GM23248 (cell line): Measurements from ENCODE around the gene BCAP29.

ENCODE experiments used
- EZH2 ChIP-seq: fragments of 200-600 bp; sonication (generic); IDR thresholded peaks from 2 replicates; pipeline ENCODE4 v1.6.1; 2018; ENCODE audit warnings: antibody characterized with exemption, mild to moderate bottlenecking; ENCODE audit not compliant: insufficient read depth, poor library complexity, severe bottlenecking
- EZH2phosphoT487 ChIP-seq: fragments of 200-600 bp; sonication (generic); IDR thresholded peaks from 2 replicates; pipeline ENCODE4 v1.6.1; 2018; ENCODE audit warnings: antibody characterized with exemption, moderate library complexity, mild to moderate bottlenecking, low read depth; ENCODE audit not compliant: insufficient read depth

DNA sequence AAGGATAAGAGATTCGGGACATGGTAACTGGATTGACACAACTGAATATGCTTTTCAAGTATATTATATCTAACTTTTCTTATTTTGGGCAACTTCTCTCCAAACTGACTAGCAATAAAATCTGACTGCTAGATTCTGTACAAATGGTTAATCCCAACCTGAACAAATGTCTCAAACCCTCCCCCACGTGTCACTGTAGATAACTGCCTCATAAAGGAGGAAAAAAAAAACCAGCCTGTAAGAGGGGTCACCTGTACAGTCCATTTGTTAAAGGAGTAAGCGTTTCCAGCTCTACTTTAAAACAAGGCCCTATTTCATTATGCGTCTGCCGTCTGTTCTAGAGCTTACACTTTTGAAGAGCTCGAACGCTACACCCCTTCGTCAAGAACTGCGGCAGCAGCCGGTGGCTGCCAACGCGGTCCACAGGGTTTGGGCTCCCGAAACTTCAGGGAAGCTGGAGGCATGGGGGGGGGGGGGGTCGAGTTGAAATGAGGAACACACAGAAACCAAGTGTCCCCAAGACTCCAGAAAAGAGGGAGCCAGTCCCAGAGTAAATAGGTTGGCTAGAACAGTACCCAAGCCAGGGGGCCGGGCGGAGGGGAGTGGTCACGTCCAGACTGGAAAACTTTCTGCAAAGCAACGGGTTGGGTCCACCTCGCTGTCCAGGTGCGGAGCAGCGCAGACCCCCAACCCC is 16.8 kb upstream of the BCAP29 start:
- no peak for TF ChIP-seq EZH2
- no peak for TF ChIP-seq EZH2phosphoT487
